ENCODE results near the gene SLC35B4.

SLC35B4 gene

GRCh38 chr7:134343136-134343535 is 26.4 kb upstream of the SLC35B4 start:
- no peak for TF ChIP-seq EZH2phosphoT487 (conservative IDR thresholded peaks at IDR 0.05; ENCODE audit: low read length)
- no peak for TF ChIP-seq CTCF (IDR thresholded peaks at IDR 0.05; ENCODE audit: insufficient read depth, low read length, poor library complexity, severe bottlenecking)
- no peaks in the 10 kb centered on the region for H3K9me3 ChIP-seq (ENCODE audit: insufficient read depth, low read length)
- H4K20me1 ChIP-seq (ENCODE audit: low read depth, low read length), result no peaks in the 10 kb centered on the region
- no peaks in the 10 kb centered on the region for H3K9me2 ChIP-seq (replicated peaks; ENCODE audit: insufficient read depth, low read length)
- H3K9ac ChIP-seq (ENCODE audit: low read length), result no peak overlapping the region
- no peaks in the 10 kb centered on the region for H3F3A ChIP-seq (ENCODE audit: insufficient read depth)
- no peak overlapping the region for H3K27ac ChIP-seq (ENCODE audit: low read depth, low read length)
- no peak overlapping the region for H3K4me3 ChIP-seq (ENCODE audit: insufficient read depth, low read length, poor library complexity, severe bottlenecking)
- H3K79me2 ChIP-seq (ENCODE audit: insufficient read depth, low read length), result no peaks in the 10 kb centered on the region
- H3K27me3 ChIP-seq (ENCODE audit: low read length), result peaks cover 9% of the 10 kb centered on the region; the same call in 1 of the 2 replicates
- H3K36me3 ChIP-seq (ENCODE audit: low read length), result no peaks in the 10 kb centered on the region
- H3K4me2 ChIP-seq (ENCODE audit: low read depth, low read length, poor library complexity, severe bottlenecking), result no peak overlapping the region
- no peak overlapping the region for H2AFZ ChIP-seq (ENCODE audit: low read depth, low read length, severe bottlenecking)

- H3K27ac ChIP-seq (ENCODE audit: low read depth, low read length), result no peak overlapping the region
- no peaks in the 10 kb centered on the region for H3K36me3 ChIP-seq (ENCODE audit: low read length)
- H4K20me1 ChIP-seq (ENCODE audit: low read depth, low read length), result no peaks in the 10 kb centered on the region
- no peaks in the 10 kb centered on the region for H3K9me2 ChIP-seq (replicated peaks; ENCODE audit: insufficient read depth, low read length)
- TF ChIP-seq EZH2phosphoT487 (conservative IDR thresholded peaks at IDR 0.05; ENCODE audit: low read length) (no peak), CTCF (IDR thresholded peaks at IDR 0.05; ENCODE audit: insufficient read depth, low read length, poor library complexity, severe bottlenecking) (no peak)
- H3K9ac ChIP-seq (ENCODE audit: low read length), result no peak overlapping the region
- peaks cover 9% of the 10 kb centered on the region; the same call in 1 of the 2 replicates for H3K27me3 ChIP-seq (ENCODE audit: low read length)
- no peaks in the 10 kb centered on the region for H3K79me2 ChIP-seq (ENCODE audit: insufficient read depth, low read length)
- no peak overlapping the region for H3K4me2 ChIP-seq (ENCODE audit: low read depth, low read length, poor library complexity, severe bottlenecking)
- H3K9me3 ChIP-seq (ENCODE audit: insufficient read depth, low read length), result no peaks in the 10 kb centered on the region
- no peak overlapping the region for H3K4me3 ChIP-seq (ENCODE audit: insufficient read depth, low read length, poor library complexity, severe bottlenecking)
- H2AFZ ChIP-seq (ENCODE audit: low read depth, low read length, severe bottlenecking), result no peak overlapping the region
- no peaks in the 10 kb centered on the region for H3F3A ChIP-seq (ENCODE audit: insufficient read depth)
Measured at GRCh38 chr7:134339475-134339874, 22.7 kb upstream of the SLC35B4 start.

- Histone ChIP-seq H3K27ac (ENCODE audit: low read depth, low read length) (no peak overlapping the region), H3K36me3 (ENCODE audit: low read length) (no peaks in the 10 kb centered on the region), H2AFZ (ENCODE audit: low read depth, low read length, severe bottlenecking) (no peak overlapping the region), H3K9ac (ENCODE audit: low read length) (no peak overlapping the region), H3K9me3 (ENCODE audit: insufficient read depth, low read length) (no peaks in the 10 kb centered on the region), H3K4me3 (ENCODE audit: insufficient read depth, low read length, poor library complexity, severe bottlenecking) (no peak overlapping the region), H3K27me3 (ENCODE audit: low read length) (peaks cover 7% of the 10 kb centered on the region; the same call in 1 of the 2 replicates), H4K20me1 (ENCODE audit: low read depth, low read length) (no peaks in the 10 kb centered on the region), H3K9me2 (replicated peaks; ENCODE audit: insufficient read depth, low read length) (no peaks in the 10 kb centered on the region), H3K4me2 (ENCODE audit: low read depth, low read length, poor library complexity, severe bottlenecking) (no peak overlapping the region), H3K79me2 (ENCODE audit: insufficient read depth, low read length) (no peaks in the 10 kb centered on the region), H3F3A (ENCODE audit: insufficient read depth) (no peaks in the 10 kb centered on the region)
- TF ChIP-seq CTCF (IDR thresholded peaks at IDR 0.05; ENCODE audit: insufficient read depth, low read length, poor library complexity, severe bottlenecking), result no peak
Measured at GRCh38 chr7:134337980-134338379, 21.2 kb upstream of the SLC35B4 start.
